RCC 7860 (cell line): ENCODE measurements around the gene CDH5.
"Not testable (repeated sequence)": the region's sequence is repeated elsewhere in the genome, so short reads cannot be mapped to it uniquely, and the experiment has no call there.

ENCODE experiments used
- DNase-seq: peaks from one replicate; pipeline ENCODE4 v3.0.0-alpha.2; 2015; ENCODE audit warnings: low spot score
- FAIRE-seq: peaks from 2 replicates; lab custom pipeline; 2012; peaks lifted over from hg19 to GRCh38; lab: Jason Lieb, UNC

The CDH5 gene

DNA sequence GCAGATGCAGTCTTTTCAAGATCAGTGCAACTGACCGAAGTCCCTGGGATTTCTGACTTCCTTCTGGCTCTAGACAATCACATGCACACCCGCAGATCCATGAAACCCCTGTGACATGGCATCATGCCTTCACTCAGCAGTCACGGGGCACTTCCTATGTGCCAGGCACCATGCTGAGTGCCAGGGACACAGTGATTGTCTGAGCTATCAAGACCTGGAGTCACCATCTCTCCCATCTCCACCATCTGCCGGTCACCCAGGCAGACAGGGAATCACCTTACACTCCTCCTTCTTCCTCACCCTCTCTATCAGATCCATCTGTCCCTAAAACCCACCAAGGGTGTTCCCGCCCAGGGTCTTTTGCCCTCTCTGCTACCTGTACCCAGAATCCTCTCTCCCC, 65.9 kb downstream of the CDH5 start:
- DNase-seq (no peak), FAIRE-seq (no peak)

- no peak for FAIRE-seq
- DNase-seq = no peak
Measured at GRCh38 chr16:66434619-66435430, 68.3 kb downstream of the CDH5 start.

- FAIRE-seq (no peak), DNase-seq (no peak)
Measured at GRCh38 chr16:66435896-66436295, 69.4 kb downstream of the CDH5 start.

DNA sequence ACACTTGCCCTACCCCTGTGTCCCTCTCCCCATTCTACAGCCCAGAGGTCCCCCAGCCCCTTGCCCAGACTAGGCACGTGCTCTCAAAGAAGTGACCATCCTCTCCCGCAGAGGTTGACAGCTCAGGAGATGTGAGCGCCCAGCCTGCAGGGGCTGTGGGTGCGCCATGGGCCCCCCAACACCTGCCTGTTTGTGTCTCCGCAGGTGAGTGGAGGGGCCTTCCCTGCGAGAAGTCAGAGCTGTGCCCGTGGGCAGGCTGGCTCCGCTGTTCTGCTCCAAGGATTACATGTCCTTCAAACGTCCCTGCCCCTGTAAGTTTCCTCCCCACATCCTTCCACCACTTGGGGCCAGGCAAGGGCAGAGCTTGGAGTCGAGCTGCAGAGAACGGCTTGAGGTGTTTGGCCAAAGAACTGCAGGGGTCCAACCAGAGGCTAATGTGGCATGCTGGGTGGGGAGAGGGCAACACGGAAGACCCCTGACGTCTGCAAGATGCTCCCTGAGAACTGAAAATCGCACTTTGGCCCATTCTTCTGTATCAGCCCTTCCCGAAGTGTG, 71.0 kb downstream of the CDH5 start:
- FAIRE-seq (no peak), DNase-seq (no peak)

DNA sequence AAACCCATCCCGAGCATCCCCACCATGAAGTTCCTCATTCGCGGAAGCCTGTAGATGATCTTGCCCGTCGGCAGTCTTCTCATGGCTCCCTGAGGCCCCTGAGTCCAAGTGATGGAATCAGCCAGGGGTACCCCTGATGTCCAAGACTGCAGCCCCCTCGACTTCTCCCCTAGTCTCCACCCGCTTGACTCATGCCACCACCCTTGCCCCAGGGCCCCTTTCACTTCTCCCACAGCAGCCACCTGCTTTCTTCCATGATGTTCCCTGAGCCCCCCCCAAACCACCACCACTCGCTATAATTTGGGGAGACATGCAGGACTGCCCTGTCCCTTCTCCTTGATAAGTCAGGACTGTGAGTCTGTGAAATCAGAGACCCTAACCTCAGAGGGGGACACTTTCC, 72.0 kb downstream of the CDH5 start:
- DNase-seq (no peak), FAIRE-seq (no peak)

- DNase-seq (no peak), FAIRE-seq (no peak)
Measured at GRCh38 chr16:66439051-66439730, 72.7 kb downstream of the CDH5 start.

- DNase-seq (no peak), FAIRE-seq (no peak)
Measured at GRCh38 chr16:66440271-66440802, 73.8 kb downstream of the CDH5 start.

GRCh38 chr16:66440970-66441369, 74.5 kb downstream of the CDH5 start:
- no peak for FAIRE-seq
- no peak for DNase-seq

DNA sequence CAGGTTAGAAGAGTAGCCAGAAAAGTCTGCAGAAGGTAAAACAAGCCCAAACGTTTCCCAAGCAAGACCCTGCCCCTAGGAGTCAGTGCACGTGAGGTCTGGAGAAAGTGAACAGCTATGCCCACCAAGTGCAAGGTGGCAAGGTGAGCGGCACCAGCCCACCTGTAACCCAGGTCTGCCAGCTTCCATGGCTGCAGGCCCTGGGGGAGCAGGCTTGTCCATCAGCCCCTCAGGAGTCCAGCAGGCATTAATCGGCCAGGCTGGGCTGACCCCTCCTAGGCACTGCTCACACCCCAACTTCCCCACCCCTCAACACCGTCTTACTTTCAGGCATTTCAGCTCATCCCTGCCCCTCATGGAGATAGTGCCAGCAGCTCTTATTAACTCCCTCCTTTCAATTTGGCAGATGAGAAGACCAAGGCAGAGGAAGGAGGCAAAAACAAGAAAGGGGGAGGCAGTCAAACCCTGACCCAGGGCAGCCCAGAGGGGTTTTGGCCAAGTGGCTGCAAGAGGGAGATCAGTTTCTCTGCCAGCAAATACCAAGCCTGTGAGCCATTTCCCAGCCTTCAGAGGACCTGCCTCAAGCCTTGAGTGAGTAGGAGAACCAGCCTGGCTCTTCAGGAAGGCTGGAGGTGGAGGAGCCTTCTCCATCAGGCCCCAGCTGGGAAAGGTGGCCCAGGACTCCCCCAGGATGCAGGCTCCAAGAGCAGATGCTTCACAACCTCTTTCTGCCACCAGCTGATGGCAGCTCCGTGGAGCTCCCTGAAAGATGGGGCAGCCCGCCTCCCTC, 75.3 kb downstream of the CDH5 start:
- DNase-seq (no peak), FAIRE-seq (no peak)

- FAIRE-seq (no peak), DNase-seq (no peak)
Measured at GRCh38 chr16:66442502-66443268, 76.2 kb downstream of the CDH5 start.

DNA sequence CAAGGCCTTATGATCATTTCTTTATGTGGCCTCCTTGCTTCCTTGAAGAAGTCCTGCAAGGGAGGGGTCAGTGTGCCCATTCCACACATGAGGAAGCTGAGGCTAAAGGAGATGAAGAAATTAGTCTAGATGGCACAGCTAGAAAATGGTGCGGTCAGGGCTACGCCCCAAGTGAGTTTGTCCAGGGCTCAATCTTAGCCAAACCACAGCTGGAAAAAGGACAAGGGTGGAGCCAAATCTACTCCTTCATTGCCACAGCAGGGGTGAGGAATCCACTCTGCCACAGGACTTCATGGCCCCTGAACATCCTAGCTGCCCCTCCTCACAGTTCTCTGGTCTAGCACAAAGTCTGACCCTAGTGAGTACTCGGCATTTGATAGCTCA, 76.8 kb downstream of the CDH5 start:
- DNase-seq (no peak), FAIRE-seq (no peak)

GRCh38 chr16:66444049-66444481, 77.6 kb downstream of the CDH5 start:
- FAIRE-seq (no peak), DNase-seq (no peak)

GRCh38 chr16:66446737-66447136, 80.2 kb downstream of the CDH5 start:
- DNase-seq (no peak), FAIRE-seq (no peak)

DNA sequence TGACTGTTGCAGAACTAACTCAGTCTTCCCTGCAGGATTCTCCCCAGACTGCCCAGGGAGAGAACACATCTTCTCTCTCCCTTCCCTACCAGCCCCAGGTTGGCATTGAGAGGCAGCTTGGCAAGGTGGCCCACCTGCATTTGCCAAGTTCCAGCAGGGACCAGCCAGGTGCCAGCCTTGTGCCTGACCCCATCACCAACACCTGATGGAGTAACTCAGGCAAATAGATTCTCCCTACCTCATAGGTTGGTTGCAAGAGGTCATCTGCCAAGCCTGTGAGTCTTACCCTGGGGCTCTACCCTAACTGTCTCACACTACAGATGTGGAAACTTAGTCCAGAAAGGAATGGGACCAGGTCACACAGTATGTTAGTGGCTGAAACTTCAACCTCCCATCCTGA, 81.0 kb downstream of the CDH5 start:
- DNase-seq = no peak
- no peak for FAIRE-seq

DNA sequence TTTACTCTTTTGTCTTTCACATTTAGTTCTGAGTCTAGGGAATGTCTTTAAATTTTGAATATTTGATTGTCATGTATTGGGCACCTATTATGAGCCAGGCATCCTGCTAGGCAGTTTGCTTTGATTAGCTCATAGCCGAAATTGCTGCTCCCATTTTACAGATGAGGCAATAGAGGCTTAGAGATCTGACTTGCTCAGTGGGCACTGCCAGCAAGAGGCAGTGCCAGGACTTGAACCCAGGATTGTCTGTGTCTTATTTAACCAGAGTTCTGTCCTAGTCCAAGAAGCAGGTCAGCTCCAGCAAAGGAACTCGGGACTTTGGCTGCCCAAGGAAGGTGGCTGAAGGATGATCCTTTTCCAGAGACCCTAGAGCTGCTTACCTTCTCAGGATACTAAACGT, 85.1 kb downstream of the CDH5 start:
- no peak for FAIRE-seq
- no peak for DNase-seq

DNA sequence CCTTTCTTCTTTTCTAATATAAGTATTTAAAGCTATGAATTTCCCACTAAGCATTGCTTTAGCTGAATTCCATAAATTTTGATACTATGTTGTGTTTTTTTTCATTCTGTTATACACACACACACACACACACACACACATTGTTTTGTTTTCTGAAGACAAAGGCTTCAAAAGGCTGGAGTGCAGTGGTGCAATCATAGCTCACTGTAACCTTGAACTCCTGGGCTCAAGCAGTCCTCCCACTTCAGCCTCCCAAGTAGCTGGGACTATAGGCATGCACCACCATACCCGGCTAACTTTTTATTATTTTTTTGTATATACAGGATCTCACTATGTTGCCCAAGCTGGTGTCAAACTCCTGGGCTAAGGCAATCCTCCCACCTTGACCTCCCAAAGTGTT, 86.7 kb downstream of the CDH5 start:
- not testable (repeated sequence) for DNase-seq, FAIRE-seq
